K562 (cell line): ENCODE measurements around the gene NUAK2. TPM values are rescaled to one million over a fixed set of nuclear protein-coding genes. Genes with fewer than 3 reads are reported as not detected.
A peak's percentile ranks its signal among the peaks of the same experiment; 100 is the strongest.

ENCODE experiments used
- ATAC-seq: fragments of 200-7000 bp; cut with Tn5 transposase; 3 replicates; pipeline ENCODE4 v1.9.1; 2020; ENCODE audit warnings: moderate library complexity
- BruUV-seq: library from RNA; stranded (reverse); fragments of 400-500 nt; replicated peaks from 2 replicates; lab custom pipeline; 2021; lab: Mats Ljungman, UMichigan
- CTCF ChIA-PET: fragments of 300-600 bp; formaldehyde crosslinking; extraction: SDS; loops from one replicate; lab custom pipeline; 2021; ENCODE audit warnings: low intra/inter-chr PET ratio; lab: Yijun Ruan, JAX
- POLR2A ChIA-PET: fragments of 300-600, 350-650 bp; sonication (Branson Sonifier 250); formaldehyde crosslinking; extraction: SDS; loops from one replicate; lab custom pipeline; 2021; ENCODE audit warnings: antibody characterized with exemption, inconsistent platforms; lab: Yijun Ruan, JAX
- DNase-seq, 4 experiments: peaks; one replicate each; pipeline versions ENCODE4 v3.0.0 to v3.0.0-alpha.2; 2011 to 2018; ENCODE audit warnings: low spot score in 3 of 4, mixed read lengths in 3 of 4; ENCODE audit errors: extremely low read depth in 1 of 4
- FAIRE-seq: peaks from 2 replicates; lab custom pipeline; 2011; peaks lifted over from hg19 to GRCh38; lab: Jason Lieb, UNC
- H2AFZ ChIP-seq: 2 replicates; pipeline ENCODE4 v1.6.0; 2011; ENCODE audit warnings: low read depth, low read length, control low read depth, inconsistent platforms
- H3K27ac ChIP-seq: fragments of 200-600 bp; 3 replicates; pipeline ENCODE4 v1.8.0; 2011; ENCODE audit warnings: low read depth, mild to moderate bottlenecking, control low read depth, inconsistent platforms, low read length, moderate library complexity, mixed read lengths; ENCODE audit errors: extremely low read depth
- H3K27me3 ChIP-seq, 2 experiments: fragments of 300-600 bp in 1 of 2; 2 replicates in 1 of 2; 3 replicates in 1 of 2; pipeline versions ENCODE4 v1.6.0 to v1.8.0; 2011; ENCODE audit warnings: inconsistent platforms in 2 of 2, low read length in 2 of 2, mild to moderate bottlenecking in 1 of 2, mixed read lengths in 1 of 2, moderate library complexity in 1 of 2; ENCODE audit not compliant: control insufficient read depth in 2 of 2, insufficient read depth in 2 of 2
- H3K36me3 ChIP-seq: fragments of 300-600 bp; 3 replicates; pipeline ENCODE4 v1.8.0; 2011; ENCODE audit warnings: mild to moderate bottlenecking, low read length, inconsistent platforms; ENCODE audit not compliant: control insufficient read depth, insufficient read depth
- H3K4me1 ChIP-seq, 2 experiments: fragments of 200-600 bp in 1 of 2; replicated peaks in 1 of 2; 2 replicates in 1 of 2; 3 replicates in 1 of 2; pipeline versions ENCODE4 v1.5.1 to v1.8.0; 2011; ENCODE audit warnings: inconsistent platforms in 2 of 2, low read length in 2 of 2, mild to moderate bottlenecking in 1 of 2, mixed read lengths in 1 of 2, moderate library complexity in 1 of 2; ENCODE audit not compliant: control insufficient read depth in 2 of 2, insufficient read depth in 2 of 2
- H3K4me2 ChIP-seq: 2 replicates; pipeline ENCODE4 v1.6.1; 2011; ENCODE audit warnings: low read length, control low read depth, inconsistent platforms, mixed read lengths; ENCODE audit not compliant: insufficient read depth
- H3K4me3 ChIP-seq: fragments of 200-600 bp; sonication (generic), shearing (Covaris generic); 2 replicates; pipeline ENCODE4 v1.5.1; 2016; ENCODE audit warnings: control low read depth, inconsistent platforms
- H3K79me2 ChIP-seq: fragments of 200-600 bp; 3 replicates; pipeline ENCODE4 v1.8.0; 2011; ENCODE audit warnings: low read length, inconsistent platforms; ENCODE audit not compliant: control insufficient read depth, insufficient read depth
- H3K9ac ChIP-seq, 2 experiments: 2 replicates each; pipeline versions ENCODE4 v1.6.0 to v1.6.1; 2011; ENCODE audit warnings: low read depth in 2 of 2, low read length in 2 of 2, control low read depth in 1 of 2, inconsistent platforms in 1 of 2, mild to moderate bottlenecking in 1 of 2, mixed read lengths in 1 of 2; ENCODE audit not compliant: insufficient read depth in 1 of 2
- H3K9me1 ChIP-seq: one replicate; pipeline ENCODE4 v1.6.0; 2011; ENCODE audit warnings: inconsistent platforms, mild to moderate bottlenecking, low read length, moderate library complexity; ENCODE audit not compliant: control insufficient read depth, insufficient read depth
- H3K9me3 ChIP-seq: replicated peaks from 2 replicates; pipeline ENCODE4 v1.5.1; 2011; ENCODE audit warnings: low read depth, low read length, inconsistent platforms; ENCODE audit not compliant: control insufficient read depth, insufficient read depth
- H4K20me1 ChIP-seq: replicated peaks from 2 replicates; pipeline ENCODE4 v1.6.1; 2011; ENCODE audit warnings: low read length, inconsistent platforms, mixed read lengths; ENCODE audit not compliant: control insufficient read depth, insufficient read depth
- ARHGAP35 ChIP-seq: fragments of 450-650 bp; IDR thresholded peaks from 2 replicates; pipeline ENCODE4 v1.6.1; 2018; ENCODE audit not compliant: partially characterized antibody
- ARID1B ChIP-seq: fragments of 450-650 bp; IDR thresholded peaks from 2 replicates; pipeline ENCODE4 v1.6.1; 2016; ENCODE audit warnings: antibody characterized with exemption, mild to moderate bottlenecking, inconsistent platforms
- CBFA2T2 ChIP-seq: fragments of 450-650 bp; conservative IDR thresholded peaks from 2 replicates; pipeline ENCODE4 v1.6.1; 2017; ENCODE audit warnings: mild to moderate bottlenecking
- CBFA2T3 ChIP-seq: fragments of 450-650 bp; IDR thresholded peaks from 2 replicates; pipeline ENCODE4 v1.6.1; 2017
- MEF2A ChIP-seq: IDR thresholded peaks from 2 replicates; pipeline ENCODE4 v1.6.1; 2011; ENCODE audit warnings: low read depth, mild to moderate bottlenecking, low read length, moderate library complexity; ENCODE audit not compliant: control insufficient read depth
- NCOA2 ChIP-seq, 2 experiments: fragments of 450-650 bp; IDR thresholded peaks; 2 replicates each; pipeline ENCODE4 v1.6.1; 2018; ENCODE audit warnings: mild to moderate bottlenecking in 2 of 2, moderate library complexity in 1 of 2; ENCODE audit not compliant: partially characterized antibody in 2 of 2
- RAD51 ChIP-seq: fragments of 450-650 bp; IDR thresholded peaks from 2 replicates; pipeline ENCODE4 v1.7.1; 2016; ENCODE audit warnings: low read depth, mild to moderate bottlenecking, borderline replicate concordance
- TCF3 ChIP-seq: sonication (generic); formaldehyde crosslinking; IDR thresholded peaks from 2 replicates; pipeline ENCODE4 v1.4.0; 2020; ENCODE audit warnings: mild to moderate bottlenecking, missing genetic modification reagents
- U2AF1 ChIP-seq: fragments of 200-400 bp; formaldehyde crosslinking; optimal IDR thresholded peaks from 2 replicates; pipeline ENCODE3; 2017; ENCODE audit warnings: mild to moderate bottlenecking, low read depth, low read length, moderate library complexity
- ZNF507 ChIP-seq: conservative IDR thresholded peaks from 2 replicates; pipeline ENCODE4 v1.6.1; 2017; ENCODE audit warnings: missing genetic modification characterization, missing compliant biosample characterization
- WGBS: fragments of 100-300 bp; shearing (Covaris generic); methylation state at CpG from one replicate; pipeline ENCODE4 v1.1.6; 2016; ENCODE audit warnings: low coverage, mixed read lengths; ENCODE audit not compliant: insufficient coverage; ENCODE audit errors: missing lambda C conversion rate; 5-methylcytosine and 5-hydroxymethylcytosine counted together
- in situ Hi-C: fragments of 300-500 bp; cut with MboI; formaldehyde crosslinking; loops from 4 replicates; pipeline ENCODE4 v1.15.0; 2018; ENCODE audit warnings: inconsistent platforms, mixed read lengths
- intact Hi-C: fragments of 100-400 bp; cut with micrococcal nuclease; formaldehyde crosslinking; loops from 2 replicates; pipeline ENCODE4 v1.14.2; 2022
- polyA plus RNA-seq, 8 experiments: library from polyadenylated mRNA; depleted of rRNA in 4 of 8; stranded (reverse) in 5 of 8; unstranded in 3 of 8; fragments of >200 nt; fragmentation: Nextera tagmentation in 2 of 8; fragmentation: Illumina TruSeq in 1 of 8; extraction: Ambion mirVana in 2 of 8; extraction: Trizol in 1 of 8; gene quantifications; 2 replicates each; pipeline versions ENCODE4 v1.2.1 to v1.2.3, GENCODE V29; 2011 to 2014; ENCODE audit warnings: inconsistent platforms in 1 of 8, missing spikeins in 1 of 8
- total RNA-seq, 7 experiments: library from RNA; depleted of rRNA in 6 of 7; stranded (reverse); fragments of >200 nt in 6 of 7; fragmentation: Illumina TruSeq in 2 of 7; extraction: Trizol in 2 of 7; gene quantifications; 2 replicates each; pipeline versions ENCODE4 v1.2.1 to v1.2.3, GENCODE V29; 2011 to 2021; ENCODE audit warnings: low replicate concordance in 1 of 7
- TF ChIP-seq, protein P1 (sequence below), 2 experiments: IDR thresholded peaks in 1 of 2; conservative IDR thresholded peaks in 1 of 2; 2 replicates each; pipeline ENCODE4 v1.6.1; 2016; ENCODE audit warnings: low read depth in 2 of 2, mild to moderate bottlenecking in 1 of 2, missing compliant biosample characterization in 1 of 2, missing genetic modification characterization in 1 of 2, moderate library complexity in 1 of 2

NUAK2 gene
- total and polyA plus RNA-seq, 9 of the 15 experiments (the other 6 are each of a cell fraction or from before 2014, with no cell fraction given): 0.04 to 0.44 (median 0.14) TPM

- POLR2A ChIA-PET: interaction anchor here (0.6 to 1.7 kb wide), 5 partner anchors 10 to 163 kb away, joined by 3 to 7 read pairs (median 3); no protein-coding TSS in a partner anchor
- H4K20me1 ChIP-seq: peaks cover 5% of the 10 kb centered on the region; the same call in 1 of the 2 replicates
- DNase-seq: no peak
- H3K79me2 ChIP-seq: no peaks in the 10 kb centered on the region
- peaks cover 14 to 79% of the 10 kb centered on the region in 2 experiments; a peak in 4 of 5 replicates for H3K27me3 ChIP-seq
- H3K9me1 ChIP-seq: no peaks in the 10 kb centered on the region
- no peak overlapping the region for H3K9ac ChIP-seq
- H3K4me3 ChIP-seq: no peak overlapping the region
- H3K36me3 ChIP-seq: no peaks in the 10 kb centered on the region
- 12% methylated on average over 7 of the region's 7 CpGs for WGBS
- H3K4me1 ChIP-seq: peaks cover 4 to 10% of the 10 kb centered on the region in 2 experiments; a peak in 3 of 5 replicates
- intact Hi-C loops: no loop called here
- H2AFZ ChIP-seq: no peak overlapping the region
- H3K9me3 ChIP-seq: no peaks in the 10 kb centered on the region
- TF ChIP-seq, protein P1, sequence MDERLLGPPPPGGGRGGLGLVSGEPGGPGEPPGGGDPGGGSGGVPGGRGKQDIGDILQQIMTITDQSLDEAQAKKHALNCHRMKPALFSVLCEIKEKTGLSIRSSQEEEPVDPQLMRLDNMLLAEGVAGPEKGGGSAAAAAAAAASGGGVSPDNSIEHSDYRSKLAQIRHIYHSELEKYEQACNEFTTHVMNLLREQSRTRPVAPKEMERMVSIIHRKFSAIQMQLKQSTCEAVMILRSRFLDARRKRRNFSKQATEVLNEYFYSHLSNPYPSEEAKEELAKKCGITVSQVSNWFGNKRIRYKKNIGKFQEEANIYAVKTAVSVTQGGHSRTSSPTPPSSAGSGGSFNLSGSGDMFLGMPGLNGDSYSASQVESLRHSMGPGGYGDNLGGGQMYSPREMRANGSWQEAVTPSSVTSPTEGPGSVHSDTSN (CRISPR knock-in tag; IDR thresholded peaks at IDR 0.05; ENCODE audit: low read depth): no peak
- TF ChIP-seq, protein P1 (tag; conservative IDR thresholded peaks at IDR 0.05; ENCODE audit: low read depth): no peak
- peak; percentile 61 for TF ChIP-seq CBFA2T3
- no peak for TF ChIP-seq RAD51
- TF ChIP-seq CBFA2T2: 0 out of 2 replicates have a peak, but pooled peaks have one; percentile 15
- TF ChIP-seq TCF3 (CRISPR knock-in tag): peak; percentile 31; the same call in 1 of the 2 replicates
- no peak for TF ChIP-seq NCOA2 (IDR thresholded peaks at IDR 0.05; ENCODE audit: partially characterized antibody in 2 of 2)
- no peak for TF ChIP-seq U2AF1
- TF ChIP-seq ARHGAP35: no peak
- peak; percentile 7; the same call in 1 of the 2 replicates for TF ChIP-seq ARID1B
- TF ChIP-seq MEF2A: no peak
- no peak for TF ChIP-seq ZNF507 (tag)
- TF ChIP-seq, all 486 proteins: peak for 4
- no TSS peak for BruUV-seq
- CTCF ChIA-PET: no interaction called here
- Histone ChIP-seq H3K4me2 (no peak overlapping the region; the same call in 1 of the 2 replicates), H3K27ac (no peak overlapping the region)
- FAIRE-seq: no peak
- no peak for ATAC-seq
- in situ Hi-C loops: no loop called here
Measured at GRCh38 chr1:205306929-205307566, 14.5 kb downstream of the NUAK2 start.
